Astrocyte (in vitro differentiated cells and primary cell): ENCODE measurements around the gene DEGS1. TPM values are rescaled to one million over a fixed set of nuclear protein-coding genes. Genes with fewer than 3 reads are reported as not detected.
A peak's percentile ranks its signal among the peaks of the same experiment; 100 is the strongest.

Experiments used
- DNase-seq: peaks from one replicate; pipeline ENCODE4 v3.0.0-alpha.2; 2010; ENCODE audit warnings: low read depth
- FAIRE-seq: peaks from 2 replicates; lab custom pipeline; 2011; peaks lifted over from hg19 to GRCh38; lab: Jason Lieb, UNC
- H2AFZ ChIP-seq: 2 replicates; pipeline ENCODE4 v1.6.0; 2012; ENCODE audit warnings: low read depth, low read length, inconsistent platforms
- H3K27ac ChIP-seq: 2 replicates; pipeline ENCODE4 v1.5.1; 2011; ENCODE audit warnings: low read depth, low read length, inconsistent platforms
- H3K27me3 ChIP-seq: 2 replicates; pipeline ENCODE4 v1.6.0; 2011; ENCODE audit warnings: low read length, inconsistent platforms; ENCODE audit not compliant: insufficient read depth
- H3K36me3 ChIP-seq: 2 replicates; pipeline ENCODE4 v1.5.1; 2011; ENCODE audit warnings: low read length, inconsistent platforms; ENCODE audit not compliant: insufficient read depth
- H3K4me1 ChIP-seq: 2 replicates; pipeline ENCODE4 v1.5.1; 2011; ENCODE audit warnings: low read length, inconsistent platforms; ENCODE audit not compliant: insufficient read depth
- H3K4me2 ChIP-seq: 2 replicates; pipeline ENCODE4 v1.6.0; 2012; ENCODE audit warnings: low read length, inconsistent platforms
- H3K4me3 ChIP-seq: 2 replicates; pipeline ENCODE4 v1.5.1; 2011; ENCODE audit warnings: low read depth, mild to moderate bottlenecking, low read length, inconsistent platforms; ENCODE audit not compliant: insufficient read depth
- H3K79me2 ChIP-seq: 2 replicates; pipeline ENCODE4 v1.6.0; 2012; ENCODE audit warnings: mild to moderate bottlenecking, low read length, inconsistent platforms; ENCODE audit not compliant: insufficient read depth
- H3K9ac ChIP-seq: 2 replicates; pipeline ENCODE4 v1.6.0; 2012; ENCODE audit warnings: mild to moderate bottlenecking, low read length, inconsistent platforms
- H3K9me3 ChIP-seq: 2 replicates; pipeline ENCODE4 v1.5.1; 2012; ENCODE audit warnings: low read depth, mild to moderate bottlenecking, low read length, inconsistent platforms; ENCODE audit not compliant: insufficient read depth
- H4K20me1 ChIP-seq: 2 replicates; pipeline ENCODE4 v1.6.0; 2012; ENCODE audit warnings: low read length, inconsistent platforms; ENCODE audit not compliant: insufficient read depth
- H3K27ac Mint-ChIP-seq: one replicate; pipeline ENCODE4 v1.8.0; 2021; ENCODE audit warnings: mild to moderate bottlenecking, mixed read lengths; ENCODE audit not compliant: unreplicated experiment
- H3K27me3 Mint-ChIP-seq: one replicate; pipeline ENCODE4 v1.8.0; 2021; ENCODE audit warnings: low read depth, mixed read lengths; ENCODE audit not compliant: unreplicated experiment
- H3K36me3 Mint-ChIP-seq: one replicate; pipeline ENCODE4 v1.8.0; 2021; ENCODE audit warnings: low read depth, mixed read lengths; ENCODE audit not compliant: unreplicated experiment
- H3K4me1 Mint-ChIP-seq: one replicate; pipeline ENCODE4 v1.8.0; 2021; ENCODE audit warnings: low read depth, mixed read lengths; ENCODE audit not compliant: unreplicated experiment
- H3K4me3 Mint-ChIP-seq: one replicate; pipeline ENCODE4 v1.8.0; 2021; ENCODE audit warnings: mild to moderate bottlenecking, moderate library complexity, mixed read lengths; ENCODE audit not compliant: unreplicated experiment
- H3K9me3 Mint-ChIP-seq: one replicate; pipeline ENCODE4 v1.8.0; 2021; ENCODE audit warnings: mild to moderate bottlenecking, mixed read lengths; ENCODE audit not compliant: unreplicated experiment
- CTCF ChIP-seq: IDR thresholded peaks from 2 replicates; pipeline ENCODE4 v1.5.1; 2011; ENCODE audit warnings: low read depth, mild to moderate bottlenecking, inconsistent platforms, low read length, moderate library complexity; ENCODE audit not compliant: insufficient read depth
- EZH2 ChIP-seq: IDR thresholded peaks from 2 replicates; pipeline ENCODE4 v1.6.1; 2012; ENCODE audit warnings: mild to moderate bottlenecking, low read length, inconsistent platforms; ENCODE audit not compliant: insufficient read depth
- total RNA-seq: library from RNA; stranded (reverse); gene quantifications from 2 replicates; pipeline ENCODE4 v1.2.1, GENCODE V29; 2021

DEGS1 gene
- total RNA-seq, 1 donor from 2014 or later, result 115 TPM

DNA sequence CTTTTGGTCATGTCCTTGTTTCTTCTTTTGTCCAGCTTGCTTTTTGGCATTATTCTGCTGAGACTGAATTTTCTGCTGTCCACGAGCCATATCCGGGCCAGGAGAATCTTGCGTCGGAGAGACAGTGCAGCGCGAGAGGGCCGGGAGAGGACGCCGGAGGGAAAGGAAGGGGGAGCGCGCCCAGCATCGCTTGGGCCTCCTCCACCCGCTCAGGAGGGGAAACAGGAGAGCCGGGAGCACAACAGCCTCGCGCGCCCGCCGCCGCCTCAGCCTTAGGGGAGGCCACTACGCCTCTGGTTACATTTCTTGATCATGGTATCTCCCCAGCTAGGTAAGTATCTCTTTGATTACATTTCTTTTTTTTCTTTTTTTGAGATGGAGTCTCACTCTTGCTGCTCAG, 7.4 kb upstream of the DEGS1 start:
- Histone ChIP-seq H3K27ac (no peak overlapping the region), H3K4me3 (no peak overlapping the region), H3K27me3 (peaks cover 3% of the 10 kb centered on the region), H3K36me3 (no peaks in the 10 kb centered on the region), H3K79me2 (no peaks in the 10 kb centered on the region), H2AFZ (peak overlapping the region; percentile 80), H3K9me3 (no peaks in the 10 kb centered on the region), H3K4me1 (no peaks in the 10 kb centered on the region), H3K9ac (peak overlapping the region; percentile 46), H3K4me2 (peak overlapping the region; percentile 72), H4K20me1 (no peaks in the 10 kb centered on the region)
- Mint-ChIP-seq H3K27me3 (peaks cover 7% of the 10 kb centered on the region), H3K36me3 (no peaks in the 10 kb centered on the region), H3K9me3 (no peaks in the 10 kb centered on the region), H3K4me1 (no peaks in the 10 kb centered on the region), H3K4me3 (peak overlapping the region; percentile 14), H3K27ac (no peak overlapping the region)
- no peak for FAIRE-seq
- DNase-seq, result no peak
- TF ChIP-seq EZH2 (no peak), CTCF (no peak)

DNA sequence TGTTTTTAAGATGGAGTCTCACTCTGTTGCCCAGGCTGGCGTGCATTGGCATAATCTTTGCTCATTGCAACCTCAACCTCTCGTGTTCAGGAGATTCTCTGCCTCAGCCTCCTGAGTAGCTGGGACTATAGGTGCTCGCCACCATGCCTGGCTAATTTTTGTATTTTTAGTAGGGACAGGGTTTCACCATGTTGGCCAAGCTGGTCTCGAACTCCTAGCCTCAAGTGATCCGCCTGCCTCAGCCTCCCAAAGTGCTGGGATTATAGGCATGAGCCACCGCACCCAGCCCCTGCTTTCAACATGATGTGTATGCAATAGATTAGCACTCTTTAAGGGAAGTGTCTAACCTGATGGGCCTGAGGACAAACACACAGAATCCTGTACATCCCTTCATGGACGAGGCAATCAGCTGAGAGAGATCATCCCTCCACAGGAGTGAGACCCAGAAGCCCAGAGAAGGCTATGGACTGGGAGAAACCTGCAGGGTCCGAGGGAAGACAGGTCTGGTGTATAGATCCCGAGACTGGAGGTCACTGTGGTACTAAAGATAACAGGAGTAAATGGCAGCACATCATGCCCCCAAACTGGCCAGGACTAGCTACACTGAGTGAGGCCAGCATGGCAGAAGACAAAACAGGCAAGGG, 5.6 kb upstream of the DEGS1 start:
- Histone ChIP-seq H2AFZ (no peak overlapping the region), H3K79me2 (no peaks in the 10 kb centered on the region), H3K9ac (no peak overlapping the region), H4K20me1 (no peaks in the 10 kb centered on the region), H3K4me2 (no peak overlapping the region), H3K27ac (no peak overlapping the region), H3K4me3 (no peak overlapping the region), H3K4me1 (peaks cover 3% of the 10 kb centered on the region), H3K9me3 (no peaks in the 10 kb centered on the region), H3K27me3 (peaks cover 2% of the 10 kb centered on the region), H3K36me3 (no peaks in the 10 kb centered on the region)
- H3K27me3 Mint-ChIP-seq, result peaks cover 3% of the 10 kb centered on the region
- DNase-seq, result no peak
- FAIRE-seq, result no peak
- no peak overlapping the region for H3K4me3 Mint-ChIP-seq
- TF ChIP-seq CTCF, result no peak
- no peak for TF ChIP-seq EZH2
- H3K4me1 Mint-ChIP-seq, result no peaks in the 10 kb centered on the region
- H3K27ac Mint-ChIP-seq, result no peak overlapping the region
- no peaks in the 10 kb centered on the region for H3K9me3 Mint-ChIP-seq
- H3K36me3 Mint-ChIP-seq, result no peaks in the 10 kb centered on the region

DNA sequence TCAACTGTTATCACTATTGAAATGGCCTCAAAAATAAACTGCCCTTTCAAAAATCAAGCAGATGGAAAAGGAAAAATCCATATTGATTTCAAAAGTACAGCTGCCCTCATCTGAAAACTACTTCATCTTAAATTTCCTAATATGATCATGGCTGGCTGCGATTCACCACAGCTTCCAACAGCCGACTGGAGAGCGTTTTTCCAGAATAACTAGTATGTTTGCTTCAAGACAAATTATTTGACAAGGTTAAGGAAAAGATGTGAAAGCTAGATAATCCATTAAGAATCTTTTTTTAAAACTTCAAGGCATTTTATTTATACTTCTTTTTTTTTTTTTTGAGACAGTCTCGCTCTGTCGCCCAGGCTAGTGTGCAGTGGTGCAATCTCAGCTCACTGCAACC, 4.1 kb upstream of the DEGS1 start:
- Histone ChIP-seq H3K4me3 (no peak overlapping the region), H3K9me3 (no peaks in the 10 kb centered on the region), H3K27ac (no peak overlapping the region), H3K4me1 (peaks cover 5% of the 10 kb centered on the region), H2AFZ (no peak overlapping the region), H3K79me2 (peaks cover 7% of the 10 kb centered on the region), H4K20me1 (no peaks in the 10 kb centered on the region), H3K27me3 (no peaks in the 10 kb centered on the region), H3K4me2 (no peak overlapping the region), H3K9ac (no peak overlapping the region), H3K36me3 (no peaks in the 10 kb centered on the region)
- Mint-ChIP-seq H3K36me3 (no peaks in the 10 kb centered on the region), H3K27ac (no peak overlapping the region), H3K4me3 (no peak overlapping the region), H3K4me1 (no peaks in the 10 kb centered on the region), H3K9me3 (no peaks in the 10 kb centered on the region), H3K27me3 (peaks cover 3% of the 10 kb centered on the region)
- FAIRE-seq (no peak), DNase-seq (no peak)
- TF ChIP-seq CTCF, result no peak
- no peak for TF ChIP-seq EZH2
